Tibial nerve (tissue), 4 donors: ENCODE results near the gene CACNG3.

Experiments
- CTCF ChIP-seq, 5 experiments: fragments of 200-600 bp in 3 of 5; fragments of 450-650 bp in 2 of 5; sonication (generic) in 3 of 5; IDR thresholded peaks; one replicate each; pipeline ENCODE4 v1.5.1; 2016 to 2019; ENCODE audit warnings: antibody characterized with exemption in 5 of 5, mild to moderate bottlenecking in 3 of 5, moderate library complexity in 2 of 5
- EP300 ChIP-seq, 2 donors: sonication (generic); formaldehyde crosslinking; IDR thresholded peaks; one replicate each; pipeline ENCODE4 v1.6.1; 2017; ENCODE audit warnings: antibody characterized with exemption in 2 of 2, mild to moderate bottlenecking in 1 of 2
- POLR2A ChIP-seq, 2 donors: fragments of 450-650 bp; IDR thresholded peaks; one replicate each; pipeline ENCODE4 v1.6.1; 2017; ENCODE audit warnings: antibody characterized with exemption in 2 of 2, mild to moderate bottlenecking in 2 of 2, moderate library complexity in 2 of 2

DNA sequence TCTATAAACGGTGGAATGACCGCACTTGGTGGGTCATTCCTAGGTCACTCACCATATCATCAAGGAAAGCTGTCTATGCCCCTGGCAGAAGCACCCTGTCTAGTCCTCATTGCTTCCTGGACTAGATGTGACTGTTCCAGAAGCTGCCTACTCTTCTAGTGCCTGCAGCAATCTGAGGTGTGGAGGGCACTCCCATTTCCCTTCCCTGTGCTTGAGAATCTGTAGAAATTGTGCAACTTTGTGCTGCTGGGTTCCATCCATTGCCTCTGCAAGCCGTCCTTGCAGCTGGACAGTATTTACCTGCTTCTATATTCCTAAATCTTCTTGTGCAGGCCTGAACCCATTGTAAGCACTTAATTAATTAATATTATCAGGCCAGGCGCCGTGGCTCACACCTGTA is 52.1 kb downstream of the CACNG3 start:
- TF ChIP-seq POLR2A (IDR thresholded peaks at IDR 0.05) (no peak), CTCF (IDR thresholded peaks at IDR 0.05) (no peak), EP300 (IDR thresholded peaks at IDR 0.05) (no peak)
